Left ventricle myocardium inferior (tissue), 1 donor: ENCODE results near the gene NTM. TPM values are rescaled to one million over a fixed set of nuclear protein-coding genes. Genes with fewer than 3 reads are reported as not detected.
"Not testable (repeated sequence)": the region's sequence is repeated elsewhere in the genome, so short reads cannot be mapped to it uniquely, and the experiment has no call there.

ENCODE experiments used
- DNase-seq: peaks from one replicate; pipeline ENCODE4 v3.0.0-alpha.2; 2020
- H3K27ac ChIP-seq: fragments of 200-600 bp; replicated peaks from 2 replicates; pipeline ENCODE4 v1.8.0; 2021
- H3K27me3 ChIP-seq: fragments of 200-600 bp; 2 replicates; pipeline ENCODE4 v1.8.0; 2021; ENCODE audit warnings: low read depth
- H3K36me3 ChIP-seq: fragments of 200-600 bp; 2 replicates; pipeline ENCODE4 v1.8.0; 2021
- H3K4me1 ChIP-seq: fragments of 200-600 bp; 2 replicates; pipeline ENCODE4 v1.8.0; 2021
- H3K4me3 ChIP-seq: fragments of 200-600 bp; 2 replicates; pipeline ENCODE4 v1.8.0; 2021; ENCODE audit warnings: mild to moderate bottlenecking, moderate library complexity
- H3K9me3 ChIP-seq: fragments of 200-600 bp; replicated peaks from 2 replicates; pipeline ENCODE4 v1.8.0; 2021
- CTCF ChIP-seq: fragments of 200-600 bp; IDR thresholded peaks from 2 replicates; pipeline ENCODE4 v1.8.0; 2021; ENCODE audit warnings: antibody characterized with exemption, mild to moderate bottlenecking, borderline replicate concordance
- intact Hi-C: fragments of 100-400 bp; cut with micrococcal nuclease; formaldehyde crosslinking; loops from one replicate; pipeline ENCODE4 v1.11.0; 2022
- total RNA-seq: library from RNA; stranded (reverse); fragmentation: NEBNext Ultra II Directional; extraction: Animal tissue kit (Norgen Biotek cat#: 25700); gene quantifications from one replicate; pipeline ENCODE4 v1.2.1, GENCODE V29; 2021
- donor health status: DM: no; HTN: yes; CAD: no; lungs with severe emphysema.

The NTM gene
- total RNA-seq, 1 donor from 2014 or later, result 1.0 TPM

DNA sequence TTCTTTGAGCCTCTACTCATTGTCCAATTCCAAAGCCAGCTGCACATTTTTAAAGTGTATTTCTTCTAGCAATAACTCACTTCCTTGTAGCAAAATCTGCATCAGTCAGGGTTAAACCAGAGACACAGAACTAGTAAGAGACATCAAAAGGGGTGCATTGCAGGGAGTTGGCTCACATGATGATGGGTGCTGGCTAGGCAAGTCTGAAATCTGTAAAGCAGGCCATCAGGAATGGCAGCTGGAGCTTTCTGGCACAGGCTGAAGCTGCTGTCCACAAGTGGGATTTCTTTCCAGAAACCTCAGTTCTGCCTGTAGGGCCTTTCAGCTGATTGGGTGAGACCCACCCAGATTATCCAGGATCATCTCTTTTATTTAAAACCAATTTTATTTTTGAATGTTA is 698.1 kb downstream of the NTM start:
- no peak for TF ChIP-seq CTCF
- DNase-seq, result no peak
- peaks cover 18% of the 10 kb centered on the region for H3K9me3 ChIP-seq
- H3K27me3 ChIP-seq, result no peaks in the 10 kb centered on the region
- H3K27ac ChIP-seq, result no peak overlapping the region
- H3K36me3 ChIP-seq, result no peaks in the 10 kb centered on the region
- no peak overlapping the region for H3K4me3 ChIP-seq
- intact Hi-C loops, result no loop called here
- H3K4me1 ChIP-seq, result peaks cover 11% of the 10 kb centered on the region

GRCh38 chr11:132069593-132069992 is 699.2 kb downstream of the NTM start:
- H3K4me1 ChIP-seq, result peaks cover 11% of the 10 kb centered on the region
- DNase-seq, H3K36me3 ChIP-seq, H3K27me3 ChIP-seq, H3K4me3 ChIP-seq, intact Hi-C loops, H3K27ac ChIP-seq: not testable (repeated sequence)
- peaks cover 18% of the 10 kb centered on the region for H3K9me3 ChIP-seq

- intact Hi-C loops, H3K27me3 ChIP-seq, H3K27ac ChIP-seq, H3K4me3 ChIP-seq, DNase-seq, H3K36me3 ChIP-seq: not testable (repeated sequence)
- Histone ChIP-seq H3K4me1 (peaks cover 14% of the 10 kb centered on the region), H3K9me3 (peaks cover 15% of the 10 kb centered on the region)
These were observed 700.5 kb downstream of the NTM start for GRCh38 chr11:132070907-132071306.

GRCh38 chr11:132072044-132072857 is 701.8 kb downstream of the NTM start:
- TF ChIP-seq CTCF, result no peak
- DNase-seq, result no peak
- peak overlapping the region; percentile 78 for H3K27ac ChIP-seq

DNA sequence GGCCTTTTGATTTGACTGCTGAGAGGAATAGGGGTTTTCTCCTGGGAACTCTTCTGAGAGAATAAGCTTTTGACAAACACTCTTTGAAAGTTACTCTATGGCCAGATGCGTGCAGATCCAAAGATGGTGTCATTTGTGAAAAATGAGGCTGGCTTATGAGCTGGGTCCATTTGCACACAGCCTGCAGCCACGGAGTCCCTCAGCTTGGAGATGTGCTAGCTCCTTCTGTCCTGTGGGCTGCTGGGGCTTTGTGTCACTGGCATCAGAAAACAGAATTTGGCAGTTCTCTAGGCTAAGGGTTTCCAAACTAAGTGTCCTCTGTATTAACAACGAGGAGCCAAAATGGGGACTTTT is 702.4 kb downstream of the NTM start:
- Histone ChIP-seq H3K27me3 (no peaks in the 10 kb centered on the region), H3K4me3 (no peak overlapping the region), H3K27ac (peak overlapping the region; percentile 78), H3K9me3 (no peaks in the 10 kb centered on the region), H3K4me1 (peaks cover 16% of the 10 kb centered on the region), H3K36me3 (no peaks in the 10 kb centered on the region)
- intact Hi-C loops, result no loop called here
- no peak for DNase-seq
- no peak for TF ChIP-seq CTCF

More at GRCh38 chr11:132072044-132072857, 701.8 kb downstream of the NTM start:
- peaks cover 16% of the 10 kb centered on the region for H3K4me1 ChIP-seq
- no peaks in the 10 kb centered on the region for H3K27me3 ChIP-seq
- H3K36me3 ChIP-seq, result no peaks in the 10 kb centered on the region
- intact Hi-C loops, result no loop called here
- H3K4me3 ChIP-seq, result no peak overlapping the region
- peaks cover 2% of the 10 kb centered on the region for H3K9me3 ChIP-seq

DNA sequence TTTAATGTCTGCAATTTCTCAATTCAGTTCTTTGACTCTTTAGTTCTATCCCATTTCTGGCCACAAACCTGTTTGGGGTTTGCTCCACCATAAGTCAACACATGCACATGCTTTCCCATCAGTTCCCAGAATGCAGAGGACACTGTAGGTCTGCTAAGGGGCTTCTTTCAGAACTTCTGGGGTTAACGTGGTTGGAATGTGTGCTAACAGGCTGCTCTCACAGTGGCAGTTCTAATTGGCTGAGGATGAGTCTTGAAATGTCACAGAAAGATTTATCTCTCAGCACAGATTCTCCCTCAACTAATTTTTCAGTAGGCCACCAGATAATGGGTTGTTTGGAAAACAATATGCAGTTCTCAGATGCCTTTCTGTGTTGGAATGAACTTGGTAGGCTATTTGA is 703.4 kb downstream of the NTM start:
- no peaks in the 10 kb centered on the region for H3K9me3 ChIP-seq
- no peaks in the 10 kb centered on the region for H3K36me3 ChIP-seq
- H3K27ac ChIP-seq, result no peak overlapping the region
- intact Hi-C loops, result no loop called here
- no peaks in the 10 kb centered on the region for H3K27me3 ChIP-seq
- no peak for DNase-seq
- H3K4me3 ChIP-seq, result no peak overlapping the region
- TF ChIP-seq CTCF, result no peak
- peaks cover 16% of the 10 kb centered on the region for H3K4me1 ChIP-seq
